ENCODE data around the gene MACROD2.

- TF ChIP-seq, protein P1, sequence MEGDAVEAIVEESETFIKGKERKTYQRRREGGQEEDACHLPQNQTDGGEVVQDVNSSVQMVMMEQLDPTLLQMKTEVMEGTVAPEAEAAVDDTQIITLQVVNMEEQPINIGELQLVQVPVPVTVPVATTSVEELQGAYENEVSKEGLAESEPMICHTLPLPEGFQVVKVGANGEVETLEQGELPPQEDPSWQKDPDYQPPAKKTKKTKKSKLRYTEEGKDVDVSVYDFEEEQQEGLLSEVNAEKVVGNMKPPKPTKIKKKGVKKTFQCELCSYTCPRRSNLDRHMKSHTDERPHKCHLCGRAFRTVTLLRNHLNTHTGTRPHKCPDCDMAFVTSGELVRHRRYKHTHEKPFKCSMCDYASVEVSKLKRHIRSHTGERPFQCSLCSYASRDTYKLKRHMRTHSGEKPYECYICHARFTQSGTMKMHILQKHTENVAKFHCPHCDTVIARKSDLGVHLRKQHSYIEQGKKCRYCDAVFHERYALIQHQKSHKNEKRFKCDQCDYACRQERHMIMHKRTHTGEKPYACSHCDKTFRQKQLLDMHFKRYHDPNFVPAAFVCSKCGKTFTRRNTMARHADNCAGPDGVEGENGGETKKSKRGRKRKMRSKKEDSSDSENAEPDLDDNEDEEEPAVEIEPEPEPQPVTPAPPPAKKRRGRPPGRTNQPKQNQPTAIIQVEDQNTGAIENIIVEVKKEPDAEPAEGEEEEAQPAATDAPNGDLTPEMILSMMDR (conservative IDR thresholded peaks at IDR 0.05 in 1 of 2, IDR thresholded peaks at IDR 0.05 in 1 of 2; ENCODE audit: extremely low read depth in 1 of 2, insufficient read depth in 1 of 2, low read depth in 1 of 2, low read length in 2 of 2) = no peak
- no peak for TF ChIP-seq EZH2 (IDR thresholded peaks at IDR 0.05; ENCODE audit: borderline replicate concordance, low read length)
Observed at GRCh38 chr20:14604143-14604542, 608.8 kb downstream of the MACROD2 start.

Data from mammary epithelial cell (primary cell).